C4-2B (cell line): ENCODE measurements around the gene TP73.

ENCODE experiments used
- CTCF ChIP-seq: fragments of 450-650 bp; conservative IDR thresholded peaks from 2 replicates; pipeline ENCODE4 v1.5.1; 2017; ENCODE audit warnings: mild to moderate bottlenecking
- ZFX ChIP-seq: fragments of 450-650 bp; IDR thresholded peaks from 2 replicates; pipeline ENCODE4 v1.6.1; 2017

- no peak for TF ChIP-seq CTCF
- TF ChIP-seq ZFX = no peak
Observed at GRCh38 chr1:3625151-3625907, 27.0 kb upstream of the TP73 start.
